K562 treated with DMSO at 1 percent for 12 hours (cell line): ENCODE data around the gene CDK12. TPM values are rescaled to one million over a fixed set of nuclear protein-coding genes. Genes with fewer than 3 reads are reported as not detected.

Experiments used
- total RNA-seq: library from RNA; unstranded; fragments of 300-600 nt; gene quantifications from 2 replicates; pipeline ENCODE4 v1.2.3, GENCODE V29; 2022; ENCODE audit not compliant: insufficient read depth

Gene CDK12
- 7.0 and 34.1 TPM in 2 replicates for total RNA-seq

GRCh38 chr17:39461113-39461925, at the start of gene CDK12:
Gene CDK12, plus strand, starts transcription at chr17:39461486. Its CDS starts 586 bp downstream, at chr17:39462072.

DNA sequence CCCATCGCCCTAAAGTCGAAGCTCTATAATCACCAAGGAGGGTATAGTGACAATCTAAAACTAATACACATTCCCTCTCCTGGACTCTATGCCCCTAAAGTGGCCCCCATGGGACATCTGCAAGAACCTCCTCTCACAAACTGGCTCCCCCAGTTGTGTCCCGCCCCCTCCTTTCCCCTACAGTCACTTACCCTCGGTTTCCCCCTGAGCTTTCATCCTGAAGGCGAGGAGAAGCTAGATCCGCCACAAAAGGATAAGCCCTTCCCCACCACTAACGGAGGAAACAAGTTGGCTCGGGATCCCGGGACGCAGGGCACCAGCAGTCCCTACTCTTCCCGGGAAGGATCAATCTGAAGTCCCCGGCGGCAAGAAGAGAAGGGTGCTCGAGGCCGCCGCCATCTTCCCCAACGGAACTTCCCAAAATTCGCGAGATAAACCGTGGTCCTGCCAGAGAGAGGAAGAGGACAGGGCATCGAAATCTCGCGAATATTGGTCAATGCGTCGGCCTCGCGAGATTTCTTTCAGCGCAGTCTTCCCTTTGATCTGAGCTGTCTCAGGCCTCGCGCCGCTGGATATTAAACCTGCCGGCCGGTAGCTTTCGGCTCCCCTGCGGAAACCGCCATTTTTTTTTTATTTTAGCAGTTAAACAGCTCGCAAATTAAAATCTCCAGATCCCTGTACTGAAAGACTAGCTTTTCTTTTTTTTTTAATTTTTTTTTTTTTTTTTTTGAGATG, 10.3 kb upstream of the CDK12 start, which contains the start of gene MED1:
TSS of gene MED1 (minus strand) at position 417 of the 735 bp plus-strand sequence. CDS start at position 216, 201 bp downstream.

Other genes with a start within 250 kb of the CDK12 start
- gene STAC2, start 235.5 kb upstream of the CDK12 start, total RNA-seq = not detected in 2 replicates
- 2.0 and 5.7 TPM in 2 replicates for gene FBXL20, start 59.9 kb upstream of the CDK12 start, total RNA-seq
- 4.9 and 25.9 TPM in 2 replicates for gene MED1, start 10.2 kb upstream of the CDK12 start, total RNA-seq
- not detected in 2 replicates for gene NEUROD2, start 146.4 kb downstream of the CDK12 start, total RNA-seq
- gene PPP1R1B, start 165.5 kb downstream of the CDK12 start, total RNA-seq = not detected in 2 replicates
- 89.5 and 118 TPM in 2 replicates for gene STARD3, start 175.7 kb downstream of the CDK12 start, total RNA-seq
- 3.7 and 4.9 TPM in 2 replicates for gene TCAP, start 203.9 kb downstream of the CDK12 start, total RNA-seq
- gene PNMT, start 207.0 kb downstream of the CDK12 start, total RNA-seq = 4.2 and 5.4 TPM in 2 replicates
- gene PGAP3, start 226.6 kb downstream of the CDK12 start, total RNA-seq = 7.0 and 15.8 TPM in 2 replicates
- 2.6 and 6.4 TPM in 2 replicates for gene ERBB2, start 238.6 kb downstream of the CDK12 start, total RNA-seq